Fibroblast of skin of right quadriceps (primary cell): ENCODE data around the gene IFNK.
"Not testable (repeated sequence)": the region's sequence is repeated elsewhere in the genome, so short reads cannot be mapped to it uniquely, and the experiment has no call there.

Source experiments
- DNase-seq: peaks from one replicate; pipeline ENCODE4 v3.0.0-alpha.2; 2013

The IFNK gene, protein sequence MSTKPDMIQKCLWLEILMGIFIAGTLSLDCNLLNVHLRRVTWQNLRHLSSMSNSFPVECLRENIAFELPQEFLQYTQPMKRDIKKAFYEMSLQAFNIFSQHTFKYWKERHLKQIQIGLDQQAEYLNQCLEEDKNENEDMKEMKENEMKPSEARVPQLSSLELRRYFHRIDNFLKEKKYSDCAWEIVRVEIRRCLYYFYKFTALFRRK

DNA sequence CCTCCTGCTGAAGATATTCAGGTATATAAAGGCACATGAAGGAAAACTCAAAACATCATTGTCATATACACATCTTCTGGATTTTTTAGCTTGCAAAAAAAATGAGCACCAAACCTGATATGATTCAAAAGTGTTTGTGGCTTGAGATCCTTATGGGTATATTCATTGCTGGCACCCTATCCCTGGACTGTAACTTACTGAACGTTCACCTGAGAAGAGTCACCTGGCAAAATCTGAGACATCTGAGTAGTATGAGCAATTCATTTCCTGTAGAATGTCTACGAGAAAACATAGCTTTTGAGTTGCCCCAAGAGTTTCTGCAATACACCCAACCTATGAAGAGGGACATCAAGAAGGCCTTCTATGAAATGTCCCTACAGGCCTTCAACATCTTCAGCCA, at the start of gene IFNK:
IFNK (plus strand) TSS at position 55 of the 400 bp plus-strand sequence; CDS start at position 102, 47 bp downstream.
- no peak for DNase-seq

DNA sequence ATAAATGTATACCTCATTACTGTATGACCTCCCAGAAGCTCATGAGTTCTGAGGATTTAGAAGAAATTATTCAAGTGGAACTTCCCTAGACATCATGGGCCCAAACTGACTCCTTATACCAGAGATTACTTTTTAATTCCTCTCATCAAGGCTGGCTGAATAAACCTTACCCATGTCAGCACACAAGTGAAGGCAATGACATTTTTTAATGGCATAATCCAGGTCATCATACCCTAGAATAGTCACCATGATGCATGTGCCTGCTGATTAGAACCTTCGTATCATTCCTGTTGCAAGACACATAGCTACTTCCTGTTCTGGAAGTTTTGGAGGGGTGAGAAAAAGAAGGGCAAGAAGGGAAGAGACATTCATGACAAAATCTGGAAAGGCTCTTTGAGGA, 49.8 kb upstream of the IFNK start:
- no peak for DNase-seq

DNA sequence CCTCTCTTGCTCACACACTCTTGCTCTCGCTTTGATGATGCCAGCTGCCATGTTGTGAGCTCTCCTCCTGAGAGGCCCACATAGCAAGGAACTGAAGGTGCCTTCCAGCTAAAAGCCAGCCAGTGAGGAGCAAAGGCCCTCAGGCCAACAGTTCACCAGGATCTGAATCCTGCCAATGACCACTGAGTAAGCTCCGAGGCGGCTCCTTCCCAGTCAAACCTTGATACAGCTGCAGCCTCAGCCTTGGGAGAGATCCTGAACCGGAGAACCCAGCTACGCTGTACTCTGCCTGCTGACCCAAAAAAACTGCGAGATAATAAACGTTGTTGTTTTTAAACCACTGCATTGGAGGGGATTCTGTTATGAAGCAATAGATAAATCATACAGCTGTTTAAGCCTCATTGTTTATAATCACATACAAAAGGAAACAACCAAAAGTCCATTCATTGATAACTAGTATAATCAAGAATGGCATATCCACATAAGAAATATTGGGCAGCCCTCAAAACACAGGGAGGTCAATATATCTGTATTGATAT, 49.0 kb upstream of the IFNK start:
- DNase-seq = no peak

DNA sequence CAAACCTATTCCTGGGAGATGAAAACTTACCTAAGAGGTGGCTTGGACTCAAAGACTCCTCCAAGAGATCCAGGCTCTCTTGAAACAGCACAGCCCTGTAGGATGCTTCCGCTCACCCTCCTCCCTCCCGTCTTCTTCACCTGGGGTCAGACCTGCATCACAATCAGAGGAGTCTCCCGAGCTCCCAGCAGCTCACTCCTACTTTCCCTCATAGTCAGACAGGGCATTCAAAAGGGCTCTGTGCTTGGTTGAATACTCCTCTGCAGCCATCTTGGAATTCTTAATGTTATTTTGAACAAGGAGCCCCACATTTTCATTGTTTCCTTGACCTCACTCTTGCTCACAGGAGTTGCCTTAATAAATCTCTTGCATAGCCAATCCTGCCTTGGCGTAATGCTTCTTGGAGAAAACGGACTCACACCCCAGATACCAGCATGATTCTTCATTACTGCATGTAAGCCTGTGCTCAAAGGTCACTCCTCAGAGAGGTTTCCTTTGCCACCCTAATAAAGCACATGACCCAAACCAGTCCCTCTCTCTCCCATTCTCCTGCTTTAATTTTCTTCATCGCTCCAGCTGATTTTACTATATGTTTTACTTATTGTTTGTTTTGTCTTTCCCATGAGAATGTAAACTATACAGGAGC, 47.1 kb upstream of the IFNK start:
- no peak for DNase-seq

DNA sequence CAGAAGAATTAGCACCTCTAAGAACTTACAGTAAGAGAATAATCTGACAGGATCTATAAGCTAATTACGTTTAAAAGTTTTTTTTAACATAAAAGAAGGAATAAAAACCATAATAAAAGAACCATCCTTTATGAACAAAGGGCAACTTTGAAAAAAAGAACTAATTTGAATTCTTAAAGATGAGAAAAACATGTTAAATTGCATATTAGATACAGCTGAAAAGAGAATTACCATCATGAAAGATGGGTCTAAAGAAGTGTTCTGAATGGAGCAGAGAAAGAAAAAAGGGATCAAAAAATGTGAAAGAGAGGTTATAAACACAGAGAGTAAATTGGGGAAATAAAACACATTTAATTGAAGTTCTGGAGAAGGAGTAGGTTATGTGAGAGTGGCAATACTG, 45.8 kb upstream of the IFNK start:
- no peak for DNase-seq

DNA sequence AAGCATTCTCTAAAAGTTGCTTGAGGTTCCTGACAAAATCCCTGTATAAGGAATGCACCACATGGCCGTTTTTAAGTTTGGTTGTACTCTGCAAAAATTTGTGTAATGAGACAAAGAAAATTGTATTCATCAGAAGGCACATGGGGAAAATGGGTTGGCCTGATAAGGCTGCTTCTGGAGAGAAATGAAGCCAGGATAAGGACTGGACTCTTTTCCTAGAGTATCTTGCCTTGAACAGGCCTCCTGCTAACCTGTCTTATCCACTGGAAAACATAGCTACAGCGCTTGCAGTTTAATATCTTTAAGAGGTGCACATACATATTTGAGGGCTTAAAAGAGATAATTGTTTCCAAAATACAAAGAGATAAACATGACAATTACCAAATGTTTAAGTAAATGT, 41.4 kb upstream of the IFNK start:
- DNase-seq = no peak

DNA sequence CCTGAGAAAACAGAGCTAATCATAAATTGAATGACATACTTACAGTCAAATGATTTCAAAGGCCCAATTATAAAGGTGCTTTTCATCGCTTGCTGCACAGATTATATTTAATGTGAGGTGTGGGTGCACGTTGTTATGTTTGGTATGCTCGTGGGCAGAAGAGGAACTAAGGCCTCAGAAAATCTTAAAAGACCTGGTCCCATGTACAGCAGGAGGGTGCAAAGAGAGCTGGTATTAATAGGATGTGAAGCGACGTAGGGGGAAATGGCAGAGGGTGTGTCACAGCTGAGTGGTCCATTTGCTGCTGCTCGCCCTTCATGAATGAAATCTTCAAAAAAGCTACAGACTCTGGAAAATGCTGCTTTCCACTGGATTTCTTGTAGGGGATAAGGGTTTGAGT, 40.5 kb upstream of the IFNK start:
- DNase-seq = no peak

DNA sequence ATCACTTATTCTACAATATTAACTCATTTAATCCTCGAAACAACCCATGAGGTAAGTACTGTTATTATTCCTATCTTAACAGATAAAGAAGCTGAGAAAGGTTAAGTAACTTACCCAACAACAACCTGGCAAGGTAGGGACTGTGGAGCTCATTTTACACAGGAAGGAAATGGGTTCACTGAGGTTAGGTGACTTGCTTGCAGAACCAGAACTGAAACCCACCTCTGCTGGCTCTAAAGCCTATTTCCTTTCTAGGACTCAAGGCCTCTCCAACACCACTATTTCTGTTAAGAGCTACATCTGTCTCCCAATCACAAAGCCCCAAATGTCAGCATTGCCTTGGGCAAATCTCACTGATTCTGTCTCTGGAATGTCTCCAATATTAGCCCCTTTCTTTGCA, 38.9 kb upstream of the IFNK start:
- DNase-seq = no peak

DNA sequence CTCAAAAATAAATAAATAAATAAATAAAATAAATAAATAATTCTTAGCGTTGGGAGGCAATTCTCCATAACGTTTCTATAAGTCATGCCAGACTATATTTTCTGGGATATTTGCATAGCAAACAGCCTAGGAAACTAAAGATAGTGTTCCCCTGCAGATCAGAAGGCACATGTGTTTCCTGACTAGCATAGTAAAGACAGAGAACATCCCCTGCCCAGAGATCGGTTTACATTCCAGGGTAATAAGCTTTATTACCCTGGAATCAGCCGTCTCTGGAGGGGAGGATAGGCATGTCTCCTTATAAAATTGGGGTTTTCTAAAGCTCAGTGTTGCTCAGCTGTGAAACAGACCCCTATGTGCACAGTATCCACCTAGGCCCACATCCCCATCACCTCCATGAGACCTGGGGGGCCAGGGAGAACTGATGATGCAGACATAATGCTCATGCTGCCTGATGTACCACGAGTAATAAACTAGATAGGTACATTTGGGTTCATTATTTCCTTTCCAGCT, 36.9 kb upstream of the IFNK start:
- DNase-seq = peak; percentile 9

DNA sequence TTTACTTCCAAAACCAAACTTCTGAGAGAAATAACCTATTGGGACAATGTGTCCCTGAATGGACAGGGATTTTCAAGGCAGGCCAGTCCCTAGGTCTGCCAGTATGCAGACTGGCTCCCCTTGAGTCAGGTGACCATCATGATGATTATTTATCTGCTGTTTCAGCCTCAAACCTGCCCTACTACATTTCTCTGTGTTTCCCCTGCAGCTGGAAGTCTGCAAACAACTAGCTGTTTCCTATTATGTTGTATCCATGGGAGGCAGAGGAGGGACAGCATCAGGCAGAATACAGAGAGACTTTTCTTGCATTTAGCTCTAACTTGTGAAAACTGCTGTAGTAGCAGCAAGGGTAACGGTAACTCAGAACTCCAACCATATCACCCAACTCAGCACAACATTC, 36.2 kb upstream of the IFNK start:
- no peak for DNase-seq

DNA sequence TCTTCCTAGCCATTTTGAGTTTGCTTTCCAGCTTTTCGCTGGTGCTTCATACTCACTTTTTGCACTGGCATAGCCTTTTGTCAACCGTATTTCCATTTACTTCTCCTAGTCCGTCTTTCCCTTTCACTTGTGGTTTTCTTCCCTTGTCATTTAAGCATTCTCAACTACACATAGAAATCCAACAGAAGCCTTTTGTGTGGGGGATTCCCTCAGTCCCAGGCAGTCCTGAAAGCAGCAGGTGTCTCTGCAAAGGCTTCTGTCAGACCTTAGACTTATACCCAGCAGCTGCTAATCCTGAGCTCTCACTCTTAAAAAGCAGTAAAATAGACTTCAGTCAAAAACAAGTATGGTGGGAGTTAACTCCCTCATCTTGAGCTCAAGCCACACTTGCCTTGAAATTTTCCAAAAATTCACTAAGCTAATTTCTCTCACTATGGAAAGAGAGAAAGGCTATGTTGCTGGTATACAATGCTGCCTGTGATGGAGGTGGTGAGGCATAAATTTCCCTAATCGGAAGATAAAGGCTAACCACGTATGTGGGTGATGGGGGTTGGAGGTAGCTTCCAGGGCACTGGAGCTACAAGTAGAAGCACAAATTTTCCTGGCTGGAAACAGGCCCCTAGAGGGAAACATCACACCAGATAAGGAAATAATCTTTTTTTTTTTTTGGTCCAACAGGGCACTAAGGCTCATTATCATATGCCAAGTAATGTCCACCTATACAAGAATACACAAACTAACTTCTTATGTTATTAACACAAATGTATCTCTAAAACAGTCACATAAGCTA, 34.8 kb upstream of the IFNK start:
- no peak for DNase-seq

DNA sequence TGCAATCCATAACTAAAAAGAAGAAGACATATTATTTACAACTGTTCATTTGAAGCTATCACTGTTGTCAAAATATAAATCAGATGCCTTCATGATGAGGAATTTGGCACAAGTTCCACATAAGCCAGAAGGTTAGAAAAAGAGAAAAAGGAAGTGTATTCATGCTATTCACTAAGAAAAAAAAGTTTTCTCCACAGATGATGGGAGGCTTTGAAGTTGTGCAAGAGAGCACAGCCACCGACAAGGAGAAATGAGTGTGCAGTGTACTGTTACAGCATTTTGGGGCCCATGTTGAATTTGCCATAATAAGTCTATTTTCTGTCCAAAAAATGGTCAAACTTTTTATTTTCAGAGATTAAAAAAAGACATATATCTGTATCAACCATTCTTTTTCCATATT, 32.9 kb upstream of the IFNK start:
- DNase-seq = peak; percentile 6

DNA sequence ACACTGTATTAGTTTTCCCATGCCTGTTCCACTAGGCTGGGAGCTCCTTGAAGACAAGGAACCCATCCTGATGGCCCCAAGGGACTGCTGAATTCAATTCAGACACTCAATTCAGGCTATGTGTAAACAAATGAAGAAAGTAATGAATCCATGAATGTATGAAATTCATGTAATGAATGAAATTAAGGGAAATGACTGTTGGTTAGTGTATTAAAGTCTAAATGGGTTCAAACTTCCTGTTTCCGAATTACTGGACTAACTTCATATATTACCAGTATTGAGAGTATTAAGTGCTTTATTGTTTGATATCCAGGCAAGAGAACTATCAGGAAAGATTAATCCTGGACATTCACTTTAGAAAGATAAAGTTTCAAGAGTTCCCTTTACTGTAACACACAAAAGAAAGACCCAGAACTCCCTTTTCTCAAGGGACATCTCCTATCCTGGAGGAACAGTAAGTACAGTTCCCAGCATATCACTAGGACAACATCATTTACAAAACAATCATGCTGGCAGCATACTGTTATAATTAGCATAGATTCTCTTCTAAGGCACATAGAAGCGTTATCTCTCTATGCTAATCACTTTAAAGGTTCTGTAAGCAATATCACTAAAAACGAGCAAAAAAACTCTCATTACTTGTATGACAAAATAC, 28.5 kb upstream of the IFNK start:
- DNase-seq = no peak

DNA sequence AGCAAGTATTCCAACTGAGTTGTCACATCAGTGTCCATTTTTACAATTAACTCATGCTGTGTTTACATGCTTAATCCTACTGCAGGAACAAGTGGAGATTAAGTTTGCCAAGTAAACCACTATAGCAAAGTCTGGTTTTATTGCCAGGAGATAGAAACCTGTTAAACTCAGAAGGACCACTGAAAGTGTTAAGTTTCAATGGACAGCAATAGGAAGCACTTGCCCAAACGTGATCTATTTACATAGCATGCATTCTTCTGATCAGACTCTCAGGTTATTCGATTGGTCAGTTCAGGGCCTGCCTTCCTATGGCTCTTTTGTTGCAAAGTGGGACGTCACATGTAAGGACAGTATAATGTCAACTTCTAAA, 28.0 kb upstream of the IFNK start:
- no peak for DNase-seq

DNA sequence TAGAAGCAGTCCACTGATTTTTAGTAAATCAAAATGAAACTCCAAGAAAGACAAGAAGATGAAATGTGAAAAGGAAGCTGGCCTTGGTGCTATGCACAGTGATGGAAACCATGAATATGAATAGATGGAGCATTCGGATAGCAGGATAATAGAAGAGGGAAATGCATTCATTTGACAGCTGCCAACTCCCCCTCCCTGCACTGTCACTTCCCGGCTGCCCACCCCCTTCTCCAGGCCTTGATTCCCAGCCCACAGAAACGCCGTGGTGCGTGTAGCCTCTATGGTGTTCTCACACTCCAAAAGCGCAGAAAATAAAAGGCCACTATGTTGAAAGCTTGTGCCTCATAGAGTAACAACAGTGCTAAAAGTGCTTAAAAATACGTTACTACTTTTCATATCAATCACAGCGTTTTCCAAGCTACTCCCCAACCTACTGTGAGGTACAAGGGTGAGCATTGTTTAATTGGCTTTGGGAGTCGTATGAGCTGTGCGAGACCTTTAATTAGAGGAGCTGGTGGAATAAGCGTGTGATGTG, 26.1 kb upstream of the IFNK start:
- no peak for DNase-seq

DNA sequence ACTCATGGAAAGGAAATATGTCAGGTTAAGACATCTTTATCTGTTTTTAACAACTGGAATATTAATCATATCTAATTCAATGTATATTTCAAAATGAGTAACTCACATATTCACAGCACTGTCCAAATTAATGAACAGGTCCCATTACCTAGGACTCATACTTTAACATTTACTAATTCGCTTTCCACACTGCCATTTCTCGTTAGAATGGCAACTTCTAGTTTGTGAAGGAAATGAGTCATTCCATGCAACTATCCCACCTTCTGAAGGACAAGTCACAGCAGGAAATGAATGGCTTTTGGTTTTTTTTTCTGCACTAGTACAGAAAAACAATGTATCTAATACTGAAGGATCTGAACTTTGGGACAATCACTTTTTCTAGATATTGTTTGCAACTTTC, 24.6 kb upstream of the IFNK start:
- peak; percentile 43 for DNase-seq

DNA sequence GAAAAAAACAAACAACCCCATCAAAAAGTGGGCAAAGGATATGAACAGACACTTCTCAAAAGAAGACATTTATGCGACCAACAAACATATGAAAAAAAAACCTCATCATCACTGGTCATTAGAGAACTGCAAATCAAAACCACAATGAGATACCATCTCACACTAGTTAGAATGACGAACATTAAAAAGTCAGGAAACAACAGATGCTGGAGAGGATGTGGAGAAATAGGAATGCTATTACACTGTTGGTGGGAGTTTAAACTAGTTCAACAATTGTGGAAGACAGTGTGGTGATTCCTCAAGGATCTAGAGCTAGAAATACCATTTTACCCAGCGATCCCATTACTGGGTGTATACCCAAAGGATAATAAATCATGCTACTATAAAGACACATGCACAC, 23.2 kb upstream of the IFNK start:
- DNase-seq = not testable (repeated sequence)

DNA sequence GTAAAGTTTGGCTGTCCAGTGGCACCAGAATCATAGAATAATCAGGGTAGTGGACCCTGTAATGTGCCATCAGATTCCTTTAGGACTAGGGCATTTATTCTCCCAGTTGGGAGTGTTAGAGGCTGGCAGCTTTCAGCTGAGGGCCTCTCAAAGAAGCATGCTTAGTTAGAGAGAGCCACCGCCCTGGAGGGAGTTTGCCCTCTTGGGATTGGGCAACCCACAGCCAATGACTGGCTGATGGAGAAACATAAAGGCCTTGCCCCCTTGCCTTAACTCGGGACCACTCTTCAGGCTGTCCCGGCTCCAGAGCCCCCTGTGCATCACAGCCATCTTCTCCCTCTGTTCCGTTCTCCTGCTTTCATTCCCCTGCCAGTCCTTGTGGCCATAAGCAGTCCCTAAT, 20.5 kb upstream of the IFNK start:
- DNase-seq = no peak

DNA sequence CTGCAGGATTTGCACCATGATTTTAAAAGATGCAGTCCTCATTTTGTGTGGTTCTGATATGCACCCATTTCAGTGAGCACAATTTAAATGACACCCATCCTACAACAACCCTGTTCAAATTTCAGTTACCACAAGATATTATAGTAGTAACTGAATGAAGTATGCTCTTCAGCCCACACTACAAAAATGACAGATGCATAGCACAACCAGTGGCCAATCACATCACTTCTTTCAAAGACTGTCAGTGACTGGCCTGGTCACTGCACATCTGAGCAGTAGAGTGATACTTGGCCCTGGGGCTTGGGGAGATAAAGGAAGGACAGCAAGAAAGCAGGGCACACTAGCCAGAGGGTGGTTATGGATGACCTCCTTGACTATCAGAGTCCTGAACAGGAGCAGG, 19.8 kb upstream of the IFNK start:
- no peak for DNase-seq

DNA sequence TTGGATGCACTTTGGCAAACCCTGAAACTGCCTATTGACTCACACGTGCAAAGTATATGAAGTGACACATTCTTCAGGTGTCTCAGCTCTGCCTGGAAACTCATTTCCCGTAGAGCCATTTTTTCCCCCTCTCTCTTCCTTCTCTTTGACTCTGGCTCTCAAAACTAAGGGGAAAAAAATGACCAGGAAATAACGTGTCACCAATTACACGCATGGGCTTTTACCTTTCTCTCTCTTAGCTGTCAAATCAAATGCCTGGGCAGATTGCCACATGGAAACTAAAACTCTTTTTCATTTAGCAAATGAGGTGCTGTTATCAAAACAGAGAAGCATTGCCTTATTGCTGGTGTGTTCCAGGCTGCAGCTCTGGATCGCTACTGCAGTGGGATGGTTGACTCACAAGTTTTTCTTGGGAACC, 18.3 kb upstream of the IFNK start:
- DNase-seq = no peak

DNA sequence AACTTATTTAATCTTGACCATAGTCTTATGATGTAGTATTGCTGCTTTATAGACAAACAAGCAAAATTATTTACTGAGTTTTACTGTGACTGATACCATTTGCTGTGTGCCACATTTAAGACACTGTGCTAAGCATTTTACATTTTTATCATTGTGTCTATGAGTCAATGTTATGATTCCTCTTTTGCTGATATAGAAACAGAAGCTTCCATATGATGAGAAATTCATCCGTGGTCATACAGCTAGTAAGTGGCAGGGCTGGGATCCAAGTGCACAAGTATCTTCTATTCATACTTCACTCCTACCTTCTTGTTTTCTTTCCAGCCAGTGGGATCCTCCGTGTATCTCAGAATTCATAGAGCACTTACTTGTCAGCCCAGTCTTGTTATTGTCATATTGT, 17.1 kb upstream of the IFNK start:
- no peak for DNase-seq

DNA sequence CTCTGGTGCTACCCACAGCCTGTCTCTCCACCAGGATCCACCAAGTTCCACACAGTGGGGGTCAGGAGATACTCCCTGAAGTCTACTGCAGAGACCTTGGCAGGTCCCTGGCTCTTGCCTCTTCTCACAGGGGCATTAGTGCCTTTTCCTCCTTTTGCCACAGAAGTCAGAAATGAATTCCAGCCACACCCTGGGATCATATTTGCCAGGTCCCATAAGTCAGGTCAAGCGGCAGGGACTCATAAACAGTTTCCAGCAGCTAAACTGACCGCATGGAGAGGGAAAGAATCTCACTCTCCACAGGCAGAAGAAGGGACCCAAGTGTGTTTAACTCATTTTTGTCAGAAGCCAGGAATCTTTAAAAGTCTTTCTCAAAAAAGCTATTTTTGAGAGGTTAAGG, 13.3 kb upstream of the IFNK start:
- DNase-seq = no peak

DNA sequence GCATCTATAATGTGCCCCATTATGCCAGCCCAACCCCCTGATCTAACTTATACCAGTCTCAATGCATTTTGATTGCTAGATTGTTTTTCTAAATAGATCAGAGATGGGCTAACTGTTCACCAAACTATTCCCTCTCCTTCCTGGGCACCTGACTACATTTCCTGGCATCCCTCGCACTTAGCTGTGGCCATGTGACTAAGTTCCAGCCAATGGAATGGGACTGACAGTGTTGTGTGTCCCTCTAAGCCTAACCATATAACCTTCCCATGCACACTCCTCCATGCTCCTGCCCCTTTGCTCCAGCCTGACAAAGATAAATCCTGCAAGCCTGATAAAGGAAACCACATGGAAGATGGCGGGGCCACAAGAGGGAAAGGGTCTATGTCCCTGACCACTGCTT, 12.3 kb upstream of the IFNK start:
- no peak for DNase-seq
